Measurements from ENCODE around the gene SLC4A11.

GRCh38 chr20:3243718-3244358, 4.8 kb upstream of the SLC4A11 start:
- TF ChIP-seq SMC3 (IDR thresholded peaks at IDR 0.05; ENCODE audit: low read depth, low read length) (no peak), TAF1 (IDR thresholded peaks at IDR 0.05; ENCODE audit: borderline replicate concordance, low read depth, low read length) (no peak), SIN3A (IDR thresholded peaks at IDR 0.05; ENCODE audit: borderline replicate concordance, low read depth, low read length) (no peak), ELF1 (IDR thresholded peaks at IDR 0.05) (no peak), RXRA (IDR thresholded peaks at IDR 0.05; ENCODE audit: borderline replicate concordance, low read depth) (no peak), MXI1 (IDR thresholded peaks at IDR 0.05; ENCODE audit: low read depth, low read length) (no peak), RAD21 (IDR thresholded peaks at IDR 0.05; ENCODE audit: low read length) (no peak), NRF1 (IDR thresholded peaks at IDR 0.05; ENCODE audit: low read depth, low read length) (no peak), ZBTB33 (IDR thresholded peaks at IDR 0.05; ENCODE audit: borderline replicate concordance, low read depth) (no peak), EZH2phosphoT487 (IDR thresholded peaks at IDR 0.05; ENCODE audit: borderline replicate concordance, low read depth) (no peak), GABPA (IDR thresholded peaks at IDR 0.05; ENCODE audit: low read depth) (no peak), POLR2AphosphoS5 (IDR thresholded peaks at IDR 0.05; ENCODE audit: low read depth, low read length) (no peak)
- TF ChIP-seq, protein P1, sequence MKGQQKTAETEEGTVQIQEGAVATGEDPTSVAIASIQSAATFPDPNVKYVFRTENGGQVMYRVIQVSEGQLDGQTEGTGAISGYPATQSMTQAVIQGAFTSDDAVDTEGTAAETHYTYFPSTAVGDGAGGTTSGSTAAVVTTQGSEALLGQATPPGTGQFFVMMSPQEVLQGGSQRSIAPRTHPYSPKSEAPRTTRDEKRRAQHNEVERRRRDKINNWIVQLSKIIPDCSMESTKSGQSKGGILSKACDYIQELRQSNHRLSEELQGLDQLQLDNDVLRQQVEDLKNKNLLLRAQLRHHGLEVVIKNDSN (IDR thresholded peaks at IDR 0.05; ENCODE audit: borderline replicate concordance, low read depth): no peak
- TF ChIP-seq, protein P2, sequence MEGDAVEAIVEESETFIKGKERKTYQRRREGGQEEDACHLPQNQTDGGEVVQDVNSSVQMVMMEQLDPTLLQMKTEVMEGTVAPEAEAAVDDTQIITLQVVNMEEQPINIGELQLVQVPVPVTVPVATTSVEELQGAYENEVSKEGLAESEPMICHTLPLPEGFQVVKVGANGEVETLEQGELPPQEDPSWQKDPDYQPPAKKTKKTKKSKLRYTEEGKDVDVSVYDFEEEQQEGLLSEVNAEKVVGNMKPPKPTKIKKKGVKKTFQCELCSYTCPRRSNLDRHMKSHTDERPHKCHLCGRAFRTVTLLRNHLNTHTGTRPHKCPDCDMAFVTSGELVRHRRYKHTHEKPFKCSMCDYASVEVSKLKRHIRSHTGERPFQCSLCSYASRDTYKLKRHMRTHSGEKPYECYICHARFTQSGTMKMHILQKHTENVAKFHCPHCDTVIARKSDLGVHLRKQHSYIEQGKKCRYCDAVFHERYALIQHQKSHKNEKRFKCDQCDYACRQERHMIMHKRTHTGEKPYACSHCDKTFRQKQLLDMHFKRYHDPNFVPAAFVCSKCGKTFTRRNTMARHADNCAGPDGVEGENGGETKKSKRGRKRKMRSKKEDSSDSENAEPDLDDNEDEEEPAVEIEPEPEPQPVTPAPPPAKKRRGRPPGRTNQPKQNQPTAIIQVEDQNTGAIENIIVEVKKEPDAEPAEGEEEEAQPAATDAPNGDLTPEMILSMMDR (IDR thresholded peaks at IDR 0.05): no peak
